GM23338 (cell line): ENCODE data around the gene PACS1. TPM values are rescaled to one million over a fixed set of nuclear protein-coding genes. Genes with fewer than 3 reads are reported as not detected.

ENCODE experiments used
- ATAC-seq: fragments of 200-7000 bp; cut with Tn5 transposase; 3 replicates; pipeline ENCODE4 v1.9.1; 2020
- DNase-seq: peaks from one replicate; pipeline ENCODE4 v3.0.0-alpha.2; 2015; ENCODE audit warnings: low spot score
- H2AFZ ChIP-seq: fragments of 200-600 bp; sonication (generic); 2 replicates; pipeline ENCODE4 v1.8.0; 2016; ENCODE audit warnings: antibody characterized with exemption, mild to moderate bottlenecking, moderate library complexity
- H3F3A ChIP-seq: fragments of 200-600 bp; sonication (generic); replicated peaks from 2 replicates; pipeline ENCODE4 v1.8.0; 2017; ENCODE audit warnings: antibody characterized with exemption, mixed run types, low read depth
- H3K27ac ChIP-seq: fragments of 200-600 bp; sonication (generic); 2 replicates; pipeline ENCODE4 v1.6.1; 2016; ENCODE audit warnings: low read depth
- H3K27me3 ChIP-seq: fragments of 200-600 bp; sonication (generic); 2 replicates; pipeline ENCODE4 v1.8.0; 2016; ENCODE audit warnings: mild to moderate bottlenecking, mixed run types, moderate library complexity; ENCODE audit not compliant: insufficient read depth
- H3K36me3 ChIP-seq: fragments of 200-600 bp; sonication (generic); 2 replicates; pipeline ENCODE4 v1.8.0; 2016; ENCODE audit warnings: mild to moderate bottlenecking; ENCODE audit not compliant: insufficient read depth
- H3K4me1 ChIP-seq: fragments of 200-600 bp; sonication (generic); 2 replicates; pipeline ENCODE4 v1.8.0; 2016; ENCODE audit warnings: mild to moderate bottlenecking, moderate library complexity; ENCODE audit not compliant: insufficient read depth
- H3K4me2 ChIP-seq: fragments of 200-600 bp; sonication (generic); 2 replicates; pipeline ENCODE4 v1.7.1; 2017; ENCODE audit warnings: mixed run types
- H3K4me3 ChIP-seq: fragments of 200-600 bp; sonication (generic); 2 replicates; pipeline ENCODE4 v1.6.1; 2016; ENCODE audit warnings: mixed run types
- H3K79me2 ChIP-seq: fragments of 200-600 bp; sonication (generic); replicated peaks from 2 replicates; pipeline ENCODE4 v1.8.0; 2017; ENCODE audit warnings: mild to moderate bottlenecking; ENCODE audit not compliant: insufficient read depth
- H3K9me2 ChIP-seq: fragments of 200-600 bp; sonication (generic); 2 replicates; pipeline ENCODE4 v1.8.0; 2017; ENCODE audit not compliant: insufficient read depth
- H4K20me1 ChIP-seq: fragments of 200-600 bp; sonication (generic); replicated peaks from 2 replicates; pipeline ENCODE4 v1.8.0; 2017; ENCODE audit warnings: mild to moderate bottlenecking; ENCODE audit not compliant: insufficient read depth
- H3K27ac Mint-ChIP-seq: 2 replicates; pipeline ENCODE4 v1.8.0; 2020; ENCODE audit warnings: inconsistent platforms, mild to moderate bottlenecking, moderate library complexity, mixed read lengths
- H3K27me3 Mint-ChIP-seq: 3 replicates; pipeline ENCODE4 v1.8.0; 2022; ENCODE audit warnings: low read depth, mild to moderate bottlenecking, moderate library complexity, mixed read lengths, inconsistent platforms; ENCODE audit not compliant: insufficient read depth, poor library complexity
- H3K36me3 Mint-ChIP-seq: 3 replicates; pipeline ENCODE4 v1.8.0; 2021; ENCODE audit warnings: low read depth, mild to moderate bottlenecking, inconsistent platforms, moderate library complexity, mixed read lengths
- H3K4me1 Mint-ChIP-seq: 3 replicates; pipeline ENCODE4 v1.8.0; 2020; ENCODE audit warnings: mild to moderate bottlenecking, inconsistent platforms, mixed read lengths
- H3K4me3 Mint-ChIP-seq: 3 replicates; pipeline ENCODE4 v1.8.0; 2021; ENCODE audit warnings: moderate library complexity, mild to moderate bottlenecking, inconsistent platforms, mixed read lengths
- H3K9me3 Mint-ChIP-seq: 3 replicates; pipeline ENCODE4 v1.8.0; 2020; ENCODE audit warnings: moderate library complexity, mild to moderate bottlenecking, inconsistent platforms, mixed read lengths
- CREB1 ChIP-seq: fragments of 250-450 bp; sonication (Bioruptor Pico); IDR thresholded peaks from 2 replicates; pipeline ENCODE4 v1.5.0; 2020; ENCODE audit warnings: low read depth, mild to moderate bottlenecking, moderate library complexity
- EZH2 ChIP-seq: fragments of 200-600 bp; sonication (generic); IDR thresholded peaks from one replicate; pipeline ENCODE4 v1.8.0; 2017; ENCODE audit warnings: antibody characterized with exemption, mild to moderate bottlenecking, low read depth; ENCODE audit not compliant: unreplicated experiment
- JUNB ChIP-seq: IDR thresholded peaks from one replicate; pipeline ENCODE4 v1.6.1; 2016; ENCODE audit warnings: antibody characterized with exemption; ENCODE audit not compliant: unreplicated experiment
- NANOG ChIP-seq: IDR thresholded peaks from 2 replicates; pipeline ENCODE4 v1.6.1; 2016; ENCODE audit warnings: antibody characterized with exemption, borderline replicate concordance
- STAT1 ChIP-seq: IDR thresholded peaks from one replicate; pipeline ENCODE4 v1.6.1; 2016; ENCODE audit warnings: antibody characterized with exemption; ENCODE audit not compliant: unreplicated experiment
- ZNF114 ChIP-seq: fragments of 250-450 bp; sonication (Bioruptor Pico); IDR thresholded peaks from 2 replicates; pipeline ENCODE4 v1.5.0; 2020; ENCODE audit warnings: mild to moderate bottlenecking, moderate library complexity
- ZNF331 ChIP-seq: fragments of 250-450 bp; sonication (Bioruptor Pico); IDR thresholded peaks from 2 replicates; pipeline ENCODE4 v1.5.0; 2020; ENCODE audit warnings: low read depth, mild to moderate bottlenecking, moderate library complexity
- polyA plus RNA-seq: library from polyadenylated mRNA; unstranded; fragments of >200 nt; fragmentation: Nextera tagmentation; extraction: Ambion mirVana; gene quantifications from 2 replicates; pipeline ENCODE4 v1.2.1, GENCODE V29; 2016
- total RNA-seq: library from RNA; depleted of rRNA; stranded (reverse); fragments of >200 nt; shearing (Covaris generic); gene quantifications from 2 replicates; pipeline ENCODE4 v1.2.3, GENCODE V29; 2014
- TF ChIP-seq, protein P1 (sequence below): IDR thresholded peaks from 2 replicates; pipeline ENCODE4 v1.6.1; 2016; ENCODE audit warnings: antibody characterized with exemption
- TF ChIP-seq, protein P2 (sequence below): IDR thresholded peaks from one replicate; pipeline ENCODE4 v1.6.1; 2018; ENCODE audit warnings: antibody characterized with exemption; ENCODE audit not compliant: unreplicated experiment

PACS1 gene
- total and polyA plus RNA-seq, 2 experiments from 2014 or later = 8.0 to 37.5 TPM

DNA sequence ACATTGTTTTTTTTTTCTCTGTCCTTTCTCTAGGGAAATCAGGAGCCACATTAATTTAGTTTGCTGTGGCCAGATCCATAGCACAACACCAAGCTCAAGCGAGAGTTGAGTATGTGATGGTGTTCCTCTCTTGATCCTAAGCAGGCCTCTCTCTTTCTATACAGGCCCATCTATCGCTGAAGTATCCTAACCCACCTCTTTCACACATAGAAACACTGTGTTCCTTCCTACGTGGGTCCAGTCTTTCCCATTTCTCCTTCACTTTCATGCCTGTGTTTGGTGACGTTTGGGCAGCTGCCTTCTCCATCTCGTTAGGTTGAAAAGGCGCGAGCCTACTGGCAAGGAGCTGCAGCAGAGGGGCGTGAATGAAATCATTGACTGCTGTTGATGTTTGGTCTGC is 2.4 kb downstream of the PACS1 start:
- H3K4me1 ChIP-seq = peaks cover 25% of the 10 kb centered on the region
- TF ChIP-seq ZNF114 (CRISPR knock-in tag) = no peak
- no peak for TF ChIP-seq STAT1
- no peak for TF ChIP-seq NANOG
- TF ChIP-seq JUNB = no peak
- TF ChIP-seq, protein P1, sequence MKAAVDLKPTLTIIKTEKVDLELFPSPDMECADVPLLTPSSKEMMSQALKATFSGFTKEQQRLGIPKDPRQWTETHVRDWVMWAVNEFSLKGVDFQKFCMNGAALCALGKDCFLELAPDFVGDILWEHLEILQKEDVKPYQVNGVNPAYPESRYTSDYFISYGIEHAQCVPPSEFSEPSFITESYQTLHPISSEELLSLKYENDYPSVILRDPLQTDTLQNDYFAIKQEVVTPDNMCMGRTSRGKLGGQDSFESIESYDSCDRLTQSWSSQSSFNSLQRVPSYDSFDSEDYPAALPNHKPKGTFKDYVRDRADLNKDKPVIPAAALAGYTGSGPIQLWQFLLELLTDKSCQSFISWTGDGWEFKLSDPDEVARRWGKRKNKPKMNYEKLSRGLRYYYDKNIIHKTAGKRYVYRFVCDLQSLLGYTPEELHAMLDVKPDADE = no peak
- TF ChIP-seq, protein P2, sequence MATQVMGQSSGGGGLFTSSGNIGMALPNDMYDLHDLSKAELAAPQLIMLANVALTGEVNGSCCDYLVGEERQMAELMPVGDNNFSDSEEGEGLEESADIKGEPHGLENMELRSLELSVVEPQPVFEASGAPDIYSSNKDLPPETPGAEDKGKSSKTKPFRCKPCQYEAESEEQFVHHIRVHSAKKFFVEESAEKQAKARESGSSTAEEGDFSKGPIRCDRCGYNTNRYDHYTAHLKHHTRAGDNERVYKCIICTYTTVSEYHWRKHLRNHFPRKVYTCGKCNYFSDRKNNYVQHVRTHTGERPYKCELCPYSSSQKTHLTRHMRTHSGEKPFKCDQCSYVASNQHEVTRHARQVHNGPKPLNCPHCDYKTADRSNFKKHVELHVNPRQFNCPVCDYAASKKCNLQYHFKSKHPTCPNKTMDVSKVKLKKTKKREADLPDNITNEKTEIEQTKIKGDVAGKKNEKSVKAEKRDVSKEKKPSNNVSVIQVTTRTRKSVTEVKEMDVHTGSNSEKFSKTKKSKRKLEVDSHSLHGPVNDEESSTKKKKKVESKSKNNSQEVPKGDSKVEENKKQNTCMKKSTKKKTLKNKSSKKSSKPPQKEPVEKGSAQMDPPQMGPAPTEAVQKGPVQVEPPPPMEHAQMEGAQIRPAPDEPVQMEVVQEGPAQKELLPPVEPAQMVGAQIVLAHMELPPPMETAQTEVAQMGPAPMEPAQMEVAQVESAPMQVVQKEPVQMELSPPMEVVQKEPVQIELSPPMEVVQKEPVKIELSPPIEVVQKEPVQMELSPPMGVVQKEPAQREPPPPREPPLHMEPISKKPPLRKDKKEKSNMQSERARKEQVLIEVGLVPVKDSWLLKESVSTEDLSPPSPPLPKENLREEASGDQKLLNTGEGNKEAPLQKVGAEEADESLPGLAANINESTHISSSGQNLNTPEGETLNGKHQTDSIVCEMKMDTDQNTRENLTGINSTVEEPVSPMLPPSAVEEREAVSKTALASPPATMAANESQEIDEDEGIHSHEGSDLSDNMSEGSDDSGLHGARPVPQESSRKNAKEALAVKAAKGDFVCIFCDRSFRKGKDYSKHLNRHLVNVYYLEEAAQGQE = no peak
- Mint-ChIP-seq H3K9me3 (no peaks in the 10 kb centered on the region), H3K4me3 (peak overlapping the region; percentile 9; the same call in 1 of the 3 replicates), H3K27me3 (peaks cover 14% of the 10 kb centered on the region), H3K4me1 (peaks cover 27% of the 10 kb centered on the region), H3K36me3 (peaks cover 25% of the 10 kb centered on the region), H3K27ac (no peak overlapping the region)
- peaks cover 15% of the 10 kb centered on the region for H3F3A ChIP-seq
- H3K27ac ChIP-seq = no peak overlapping the region
- H3K4me2 ChIP-seq = peak overlapping the region; percentile 98; the same call in 1 of the 2 replicates
- no peak overlapping the region for H3K4me3 ChIP-seq
- peaks cover 36% of the 10 kb centered on the region for H3K79me2 ChIP-seq
- ATAC-seq = no peak
- H3K9me2 ChIP-seq = no peaks in the 10 kb centered on the region
- H4K20me1 ChIP-seq = peaks cover 3% of the 10 kb centered on the region; the same call in 1 of the 2 replicates
- no peaks in the 10 kb centered on the region for H3K27me3 ChIP-seq
- no peak for DNase-seq
- no peak overlapping the region for H2AFZ ChIP-seq
- H3K36me3 ChIP-seq = peaks cover 11% of the 10 kb centered on the region

DNA sequence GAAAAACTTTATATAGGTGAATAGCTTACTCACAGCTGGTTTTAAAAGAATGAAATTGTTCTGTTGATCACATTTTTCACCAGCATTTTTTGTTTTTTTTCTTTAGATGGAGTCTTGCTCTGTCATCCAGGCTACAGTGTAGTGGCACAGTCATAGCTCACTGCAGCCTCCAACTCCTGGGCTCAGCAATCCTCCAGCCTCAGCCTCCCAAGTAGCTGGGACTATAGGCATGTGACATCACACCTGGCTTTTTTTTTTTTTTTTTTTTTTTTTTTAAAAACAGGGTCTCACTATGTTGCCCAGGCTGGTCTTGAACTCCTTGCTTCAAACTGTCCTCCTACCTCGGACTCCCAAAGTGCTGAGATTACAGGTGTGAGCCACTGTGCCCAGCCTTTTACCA is 3.6 kb downstream of the PACS1 start:
- H3K9me3 Mint-ChIP-seq = no peaks in the 10 kb centered on the region
- H3K4me2 ChIP-seq = no peak overlapping the region
- H3K4me3 Mint-ChIP-seq = no peak overlapping the region
- peaks cover 5% of the 10 kb centered on the region; the same call in 1 of the 2 replicates for H4K20me1 ChIP-seq
- H3K27me3 Mint-ChIP-seq = peaks cover 9% of the 10 kb centered on the region
- H3K4me3 ChIP-seq = no peak overlapping the region
- H3K4me1 ChIP-seq = peaks cover 21% of the 10 kb centered on the region
- no peak overlapping the region for H2AFZ ChIP-seq
- H3F3A ChIP-seq = peaks cover 7% of the 10 kb centered on the region
- DNase-seq (no peak), ATAC-seq (no peak)
- H3K27ac ChIP-seq = no peak overlapping the region
- H3K4me1 Mint-ChIP-seq = peaks cover 23% of the 10 kb centered on the region
- H3K27me3 ChIP-seq = no peaks in the 10 kb centered on the region
- H3K79me2 ChIP-seq = peaks cover 43% of the 10 kb centered on the region
- no peaks in the 10 kb centered on the region for H3K9me2 ChIP-seq
- H3K36me3 Mint-ChIP-seq = peaks cover 13% of the 10 kb centered on the region
- H3K27ac Mint-ChIP-seq = no peak overlapping the region
- TF ChIP-seq CREB1 (CRISPR knock-in tag) = no peak
- no peak for TF ChIP-seq EZH2
- no peak for TF ChIP-seq ZNF331 (CRISPR knock-in tag)
- H3K36me3 ChIP-seq = peaks cover 9% of the 10 kb centered on the region
